HuH-7.5 (cell line): ENCODE measurements around the gene EVPL.
"Not testable (repeated sequence)": the region's sequence is repeated elsewhere in the genome, so short reads cannot be mapped to it uniquely, and the experiment has no call there.

ENCODE experiments used
- DNase-seq: peaks from one replicate; pipeline ENCODE4 v3.0.0; 2011; ENCODE audit warnings: low spot score

EVPL gene

DNA sequence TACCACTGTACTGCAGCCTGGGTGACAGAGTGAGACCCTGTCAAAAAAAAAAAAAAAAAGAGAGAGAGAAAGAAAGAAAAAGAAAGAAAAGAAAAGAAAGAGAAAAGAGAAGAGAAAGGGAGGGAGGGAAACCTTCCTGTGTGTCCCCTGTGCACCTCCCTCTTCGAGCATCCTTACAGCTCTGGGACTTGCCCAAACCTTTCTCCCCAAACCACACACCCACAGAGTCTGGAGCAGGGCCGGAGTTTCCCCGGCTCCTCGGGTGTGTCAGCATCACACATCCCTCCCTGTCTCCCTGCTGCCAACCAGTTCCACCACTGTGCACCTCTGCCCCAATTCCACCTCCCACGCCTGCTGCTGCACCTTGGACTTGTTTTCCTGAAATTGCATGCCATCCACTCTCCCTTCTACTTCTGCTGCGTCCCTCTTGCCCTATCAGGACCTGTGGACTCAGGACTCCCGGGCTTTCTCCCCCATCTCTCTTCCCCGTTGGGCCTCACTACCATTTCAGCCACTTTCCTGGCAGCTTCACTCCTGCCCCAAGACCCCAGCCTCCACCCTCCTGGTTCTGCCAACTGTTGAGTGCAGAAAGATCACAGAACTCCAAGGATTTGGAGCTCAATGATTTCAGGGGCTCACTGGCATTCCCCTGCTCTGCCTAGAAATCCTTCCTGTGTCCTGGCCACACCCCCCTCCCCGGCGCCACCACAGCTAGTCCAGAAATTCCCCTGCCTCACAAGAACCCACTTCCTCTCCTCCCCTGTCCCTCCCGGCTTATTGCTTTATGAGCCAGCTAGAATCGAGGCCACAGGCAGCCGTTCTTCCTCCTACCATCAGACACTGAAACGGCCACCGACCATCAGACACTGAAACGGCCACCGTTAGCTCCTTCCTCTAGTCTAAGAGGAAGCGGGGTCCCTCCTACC is 30.2 kb downstream of the EVPL start:
- DNase-seq = no peak

DNA sequence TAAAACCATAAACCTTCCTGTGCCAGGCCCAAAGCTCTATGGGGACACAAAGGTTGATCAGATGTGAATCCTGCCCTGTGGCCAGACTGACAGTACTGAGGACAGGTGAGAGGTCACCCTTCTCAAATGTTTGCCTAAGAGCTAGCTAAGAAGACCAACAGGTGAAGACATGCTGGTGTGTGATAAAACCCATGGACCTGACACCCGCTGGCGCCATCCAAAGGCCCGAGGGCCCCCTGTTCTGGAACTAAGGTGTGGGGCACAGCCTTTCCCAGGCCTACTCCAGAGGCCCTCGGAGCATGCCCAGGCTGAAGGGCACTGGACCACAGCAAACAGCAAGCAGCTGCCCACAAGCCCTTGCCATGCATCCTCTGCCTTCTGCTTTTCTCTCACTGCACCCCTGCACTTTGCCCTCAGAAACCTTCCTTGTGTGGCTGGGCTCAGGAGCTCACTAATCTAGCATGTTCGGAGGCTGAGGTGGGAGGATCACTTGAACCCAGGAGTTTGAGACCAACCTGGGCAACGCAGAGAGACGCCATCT is 31.7 kb downstream of the EVPL start:
- no peak for DNase-seq

DNA sequence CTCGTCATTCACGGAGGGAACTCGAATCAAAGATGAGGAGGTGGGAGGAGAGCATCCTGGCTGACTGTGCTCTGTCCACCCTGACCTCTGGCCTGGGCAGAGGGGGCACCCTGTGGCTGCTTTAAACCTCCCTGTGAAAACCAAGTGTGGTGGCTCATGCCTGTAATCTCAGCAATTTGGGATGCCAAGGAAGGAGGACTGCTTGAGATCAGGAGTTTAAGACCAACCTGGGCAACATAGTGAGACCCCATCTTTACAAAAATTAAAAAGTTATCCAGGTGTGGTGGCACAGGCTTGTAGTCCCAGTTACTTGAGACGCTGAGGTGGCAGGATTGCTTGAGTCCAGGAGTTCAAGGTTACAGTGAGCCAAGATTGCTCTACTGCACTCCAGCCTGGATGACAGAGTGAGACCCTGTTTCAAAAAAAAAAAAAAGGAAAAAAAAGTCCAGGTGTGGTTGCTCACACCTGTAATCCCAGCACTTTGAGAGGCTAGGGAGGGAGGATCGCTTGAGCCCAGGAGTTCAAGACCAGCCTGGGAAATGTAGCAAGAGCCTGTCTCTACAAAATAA is 32.2 kb downstream of the EVPL start:
- no peak for DNase-seq

GRCh38 chr17:75991396-75991795 is 35.7 kb downstream of the EVPL start:
- DNase-seq = no peak

- no peak for DNase-seq
These were observed 40.1 kb downstream of the EVPL start for GRCh38 chr17:75987041-75987440.

DNA sequence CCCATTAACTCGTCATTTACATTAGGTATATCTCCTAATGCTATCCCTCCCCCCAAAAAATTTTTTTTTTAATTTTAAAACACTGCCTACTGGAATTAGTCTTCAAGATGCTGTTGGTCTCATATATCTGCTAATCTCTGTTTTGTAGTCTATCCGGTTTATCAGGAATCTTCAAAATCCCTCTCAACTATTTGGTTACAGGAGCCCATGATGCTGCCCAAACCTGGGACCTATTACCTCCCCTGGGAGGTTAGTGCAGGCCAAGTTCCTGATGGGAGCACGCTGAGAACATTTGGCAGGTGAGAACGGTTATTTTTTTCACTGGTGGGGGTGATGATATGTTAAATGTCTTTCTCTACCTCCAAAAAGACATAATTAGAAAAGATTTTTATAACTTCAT is 41.1 kb downstream of the EVPL start:
- DNase-seq = no peak

- no peak for DNase-seq
These were observed 43.5 kb downstream of the EVPL start for GRCh38 chr17:75983501-75984181.

DNA sequence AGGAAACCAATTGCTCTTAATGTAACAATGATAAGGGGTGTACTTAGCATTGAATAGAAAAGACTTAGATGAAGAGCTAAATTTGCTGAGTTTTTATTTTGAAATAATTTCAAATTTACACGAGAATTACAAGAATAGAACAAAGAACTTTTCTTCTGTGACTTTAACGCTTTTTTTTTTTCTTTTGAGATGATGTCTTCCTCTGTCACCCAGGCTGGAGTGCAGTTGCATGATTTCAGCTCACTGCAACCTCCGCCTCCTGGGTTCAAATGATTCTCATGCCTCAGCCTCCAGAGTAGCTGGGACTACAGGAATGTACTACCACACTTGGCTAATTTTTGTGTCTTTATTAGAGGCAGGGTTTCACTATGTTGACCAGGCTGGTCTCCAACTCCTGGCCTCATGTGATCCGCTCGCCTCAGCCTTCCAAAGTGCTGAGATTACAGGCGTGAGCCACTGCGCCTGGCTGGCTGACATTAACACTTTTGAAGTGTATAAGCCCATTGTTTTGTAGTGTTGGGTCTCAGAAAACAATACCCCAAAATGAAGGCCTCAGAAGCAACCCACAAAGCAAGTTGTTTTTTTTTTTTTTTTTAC is 46.0 kb downstream of the EVPL start:
- DNase-seq = no peak

DNA sequence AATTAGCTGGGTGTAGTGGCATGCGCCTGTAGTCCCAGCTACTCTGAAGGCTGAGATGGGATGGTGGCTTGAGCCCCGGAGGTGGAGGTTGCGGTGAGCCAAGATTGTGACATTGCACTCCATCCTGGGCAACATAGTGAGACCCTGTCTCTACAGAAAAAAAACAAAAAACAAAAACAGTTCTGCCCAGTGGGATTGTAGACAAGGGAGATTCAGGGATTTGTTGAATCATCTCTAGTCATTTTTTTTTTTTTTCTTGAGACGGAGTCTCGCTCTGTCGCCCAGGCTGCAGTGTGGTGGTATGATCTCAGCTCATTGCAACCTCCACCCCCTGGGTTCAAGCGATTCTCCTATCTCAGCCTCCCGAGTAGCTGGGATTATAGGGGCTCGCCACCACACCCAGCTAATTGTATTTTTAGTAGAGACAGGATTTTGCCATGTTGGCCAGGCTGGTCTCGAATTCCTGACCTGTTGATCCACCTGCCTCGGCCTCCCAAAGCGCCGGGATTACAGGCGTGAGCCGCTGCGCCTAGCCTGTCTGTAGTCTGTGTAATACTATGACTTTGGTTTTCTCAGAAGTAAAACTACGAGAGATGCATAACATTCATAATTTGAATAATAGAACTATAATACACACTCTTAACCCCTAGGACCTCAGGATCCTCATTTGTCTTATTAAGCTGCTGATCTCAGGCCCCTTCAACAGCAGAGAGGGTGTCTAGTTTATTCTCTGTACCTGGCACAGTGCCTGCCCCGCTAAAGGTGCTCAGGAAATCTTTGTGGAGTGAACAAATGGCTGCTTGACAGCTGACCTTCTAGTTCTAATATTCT is 46.7 kb downstream of the EVPL start:
- no peak for DNase-seq

DNA sequence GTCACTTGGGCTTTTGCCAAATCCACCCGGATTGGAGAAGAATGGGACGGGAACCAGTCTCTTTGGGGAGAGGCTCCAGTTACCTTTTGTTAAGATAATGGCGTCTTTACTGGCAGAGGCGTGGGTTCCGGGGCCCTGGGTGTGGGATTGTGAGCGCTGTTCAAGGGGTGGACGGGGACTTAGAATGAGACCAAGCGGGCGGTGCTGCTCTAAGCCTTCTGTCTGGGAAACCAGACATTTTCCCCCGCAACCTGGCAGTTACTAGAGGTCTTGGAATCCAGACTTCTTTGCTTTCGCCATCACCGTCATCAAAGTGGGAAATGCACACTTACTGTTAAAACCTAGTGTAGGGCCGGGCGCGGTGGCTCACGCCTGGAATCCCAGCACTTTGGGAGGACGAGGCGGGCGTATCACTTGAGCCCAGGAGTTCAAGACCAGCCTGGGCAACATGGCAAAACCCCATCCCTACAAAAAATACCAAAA is 47.4 kb downstream of the EVPL start:
- no peak for DNase-seq

- DNase-seq = peak; percentile 62
These were observed 48.0 kb downstream of the EVPL start, which contains the start of the genes ACOX1 and TEN1 for GRCh38 chr17:75978938-75979704. TSS of gene ACOX1 (minus strand) at chr17:75979166. CDS start at chr17:75979073, 93 bp downstream. TSS of gene TEN1 (plus strand) at chr17:75979240. CDS start at chr17:75986193, 6,953 bp downstream.

DNA sequence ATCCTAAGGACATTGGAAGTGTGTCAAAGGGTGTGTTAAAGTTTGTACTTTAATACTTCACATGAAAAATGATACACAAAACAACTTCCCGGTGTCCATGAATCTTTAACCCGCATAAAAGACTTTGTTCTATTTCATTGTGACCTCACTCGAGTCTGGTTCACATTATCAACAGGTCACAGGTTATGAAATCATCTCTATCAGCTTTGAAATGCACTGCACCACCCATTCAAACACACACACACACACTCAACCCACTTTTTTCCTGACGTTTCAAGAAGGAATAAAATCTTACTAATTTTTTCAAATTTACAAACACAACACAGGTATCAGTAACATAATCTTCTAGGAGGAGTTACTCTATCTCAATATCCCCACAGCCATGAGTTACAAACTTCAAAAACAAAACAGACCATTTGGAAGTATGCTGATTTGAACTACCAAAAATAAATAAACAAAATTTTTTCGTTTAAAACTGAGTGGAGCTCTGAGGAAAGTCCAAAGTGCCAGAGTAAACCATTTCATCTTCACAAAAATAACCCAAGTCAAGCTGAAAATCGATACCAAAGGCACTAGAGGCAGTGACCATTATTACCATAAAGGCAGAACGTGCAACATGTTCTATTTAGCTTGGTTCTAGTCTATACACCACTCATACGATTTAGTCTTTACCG is 50.8 kb downstream of the EVPL start:
- no peak for DNase-seq

DNA sequence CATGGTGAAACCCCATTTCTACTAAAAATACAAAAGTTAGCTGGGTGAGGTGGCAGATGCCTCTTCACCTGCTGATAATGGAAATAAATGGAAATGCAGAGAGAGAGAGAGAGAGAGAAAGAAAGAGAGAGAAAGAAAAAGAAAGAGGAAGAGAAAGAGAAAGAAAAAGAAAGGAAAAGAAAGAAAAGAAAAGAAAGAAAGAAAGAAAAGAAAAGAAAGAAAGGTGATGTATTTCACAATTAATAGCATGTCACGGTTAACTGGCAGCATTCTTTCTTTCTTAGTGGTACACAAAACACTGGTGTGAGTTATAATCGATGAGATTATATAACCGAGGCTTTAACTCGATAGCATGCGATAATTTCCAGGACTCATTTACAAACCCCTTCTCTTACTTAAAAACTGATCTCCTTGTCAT is 51.3 kb downstream of the EVPL start:
- no peak for DNase-seq

DNA sequence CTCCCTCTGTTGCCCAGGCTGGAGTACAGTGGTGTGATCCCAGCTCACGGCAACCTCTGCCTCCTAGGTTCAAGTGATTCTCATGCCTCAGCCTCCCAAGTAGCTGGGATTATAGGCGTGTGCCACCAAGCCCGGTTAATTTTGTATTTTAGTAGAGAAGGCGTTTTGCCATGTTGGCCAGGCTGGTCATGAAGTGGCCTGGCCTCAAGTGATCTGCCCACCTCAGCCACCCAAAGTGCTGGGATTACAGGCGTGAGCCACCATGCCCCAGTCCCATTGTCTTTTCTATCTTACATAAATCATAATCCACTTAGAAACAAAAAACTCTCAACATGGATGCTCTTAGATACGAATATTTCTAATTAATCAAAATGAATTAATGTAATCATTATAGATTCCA is 51.9 kb downstream of the EVPL start:
- not testable (repeated sequence) for DNase-seq

- DNase-seq = no peak
These were observed 56.5 kb downstream of the EVPL start for GRCh38 chr17:75970626-75971025.

DNA sequence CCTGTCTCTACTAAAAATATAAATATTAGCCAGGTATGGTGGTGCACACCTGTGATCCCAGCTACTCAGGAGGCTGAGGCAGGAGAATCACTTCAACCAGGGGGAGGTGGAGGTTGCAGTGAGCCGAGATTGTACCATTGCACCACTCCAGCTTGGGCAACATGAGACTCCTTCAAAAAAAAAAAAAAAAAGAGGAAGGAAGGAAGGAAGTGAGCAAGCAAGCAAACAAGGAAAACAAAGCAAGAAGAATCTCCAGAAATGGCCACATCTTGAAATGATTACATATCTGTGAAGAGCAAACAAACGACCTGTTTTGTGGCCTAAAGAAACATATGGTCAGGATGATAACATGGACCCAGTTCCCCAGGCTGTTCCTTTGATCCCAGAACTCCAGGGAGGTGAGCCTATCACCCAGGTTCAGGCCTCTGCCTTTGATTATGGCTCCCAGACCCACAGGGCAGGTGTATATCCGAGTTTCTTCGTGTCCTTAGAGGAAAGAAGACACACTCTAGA is 57.0 kb downstream of the EVPL start:
- no peak for DNase-seq

DNA sequence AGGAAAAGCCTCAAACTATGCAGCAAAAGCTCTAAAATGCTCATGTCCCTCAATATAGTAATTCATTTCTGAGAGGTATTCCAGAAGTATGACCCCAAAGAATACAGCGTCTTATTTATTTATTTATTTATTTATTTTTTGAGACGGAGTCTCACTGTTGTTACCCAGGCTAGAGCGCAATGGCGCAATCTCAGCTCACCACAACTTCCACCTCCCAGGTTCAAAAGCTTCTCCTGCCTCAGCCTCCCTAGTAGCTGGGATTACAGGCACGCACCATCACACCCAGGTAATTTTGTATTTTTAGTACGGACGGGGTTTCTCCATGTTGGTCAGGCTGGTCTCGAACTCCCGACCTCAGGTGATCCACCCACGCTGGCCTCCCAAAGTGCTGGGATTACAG is 58.1 kb downstream of the EVPL start:
- not testable (repeated sequence) for DNase-seq

- DNase-seq = no peak
These were observed 61.6 kb downstream of the EVPL start for GRCh38 chr17:75965468-75965867.

DNA sequence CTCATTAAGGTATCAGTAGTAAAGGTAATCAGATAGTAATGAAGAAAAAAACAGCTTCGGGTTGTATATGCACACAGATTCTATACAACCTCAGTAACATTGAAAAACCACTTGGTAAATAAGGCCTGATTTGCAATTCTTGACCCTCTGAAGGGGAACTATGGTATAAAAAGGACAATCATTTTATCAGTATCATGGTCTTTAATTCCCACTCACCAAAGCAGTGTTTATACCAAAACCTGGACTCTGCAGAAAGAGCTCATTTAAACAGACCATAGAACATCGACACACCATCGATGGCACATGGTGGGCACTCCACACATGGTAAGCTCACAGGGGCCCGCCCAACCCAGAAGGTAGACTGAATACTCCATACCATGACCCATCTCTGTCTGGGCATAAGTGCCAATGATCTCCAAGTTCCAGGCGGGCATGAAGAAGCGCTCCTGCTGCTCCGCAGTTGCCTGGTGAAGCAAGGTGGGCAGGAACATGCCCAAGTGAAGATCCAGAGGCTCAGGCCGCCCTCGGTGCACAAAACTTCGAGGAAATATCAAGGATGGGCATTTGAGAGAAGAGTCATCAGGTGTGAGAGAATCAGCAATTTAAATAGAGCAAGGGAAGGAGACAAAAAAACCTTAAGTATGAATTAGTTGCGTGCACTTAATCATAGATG is 67.1 kb downstream of the EVPL start:
- DNase-seq = no peak
